ENCODE measurements around the gene CFB.

GRCh38 chr6:31901415-31901952 is 44.4 kb upstream of the CFB start:
- TF ChIP-seq CTCF (IDR thresholded peaks at IDR 0.05) (no peak), REST (IDR thresholded peaks at IDR 0.05; ENCODE audit: insufficient read depth in 1 of 2, low read depth in 2 of 2, low read length in 1 of 2) (no peak), POLR2AphosphoS5 (IDR thresholded peaks at IDR 0.05; ENCODE audit: low read depth, low read length) (no peak), SIN3A (IDR thresholded peaks at IDR 0.05; ENCODE audit: borderline replicate concordance, insufficient read depth, low read depth, low read length) (no peak)

All from Panc1 (cell line).